H1 (cell line): ENCODE data around the gene YIPF5. TPM values are rescaled to one million over a fixed set of nuclear protein-coding genes. Genes with fewer than 3 reads are reported as not detected.

Experiments
- CTCF ChIA-PET: fragments of 300-600 bp; sonication (Branson Sonifier 250); formaldehyde crosslinking; loops from one replicate; lab custom pipeline; 2021; ENCODE audit not compliant: partially characterized antibody; lab: Charles Lee
- POLR2A ChIA-PET: fragments of 300-600 bp; sonication (Branson Sonifier 250); formaldehyde crosslinking; loops from one replicate; lab custom pipeline; 2021; ENCODE audit warnings: inconsistent platforms; ENCODE audit not compliant: partially characterized antibody; lab: Charles Lee
- DNase-seq, 2 experiments: peaks; one replicate each; pipeline versions ENCODE4 v3.0.0 to v3.0.0-alpha.2; 2010 to 2022; ENCODE audit warnings: low spot score in 2 of 2, low read depth in 1 of 2, mixed read lengths in 1 of 2
- FAIRE-seq: peaks from 2 replicates; lab custom pipeline; 2011; peaks lifted over from hg19 to GRCh38; lab: Jason Lieb, UNC
- H2AFZ ChIP-seq: 2 replicates; pipeline ENCODE4 v1.8.1; 2012; ENCODE audit warnings: low read length, inconsistent platforms
- H2AK5ac ChIP-seq: 2 replicates; pipeline ENCODE4 v1.6.1; 2013; ENCODE audit warnings: low read depth, low read length
- H2BK120ac ChIP-seq: replicated peaks from 2 replicates; pipeline ENCODE3; 2013; ENCODE audit warnings: low read depth, low read length, inconsistent platforms
- H2BK12ac ChIP-seq: 2 replicates; pipeline ENCODE4 v1.6.1; 2013; ENCODE audit warnings: low read depth, low read length
- H2BK15ac ChIP-seq: 2 replicates; pipeline ENCODE4 v1.6.1; 2013; ENCODE audit warnings: low read length
- H2BK20ac ChIP-seq: 2 replicates; pipeline ENCODE4 v1.6.1; 2013; ENCODE audit warnings: low read length
- H2BK5ac ChIP-seq: 2 replicates; pipeline ENCODE4 v1.6.1; 2013; ENCODE audit warnings: low read depth, low read length
- H3K14ac ChIP-seq: 2 replicates; pipeline ENCODE4 v1.6.1; 2013; ENCODE audit warnings: inconsistent platforms; ENCODE audit not compliant: insufficient read length
- H3K18ac ChIP-seq: 2 replicates; pipeline ENCODE4 v1.6.1; 2013; ENCODE audit warnings: low read length; ENCODE audit errors: extremely low read depth
- H3K23ac ChIP-seq: 2 replicates; pipeline ENCODE4 v1.6.1; 2013; ENCODE audit warnings: inconsistent platforms; ENCODE audit not compliant: insufficient read length
- H3K23me2 ChIP-seq: 2 replicates; pipeline ENCODE4 v1.6.1; 2013; ENCODE audit warnings: low read depth, low read length
- H3K27ac ChIP-seq: 2 replicates; pipeline ENCODE4 v1.6.1; 2011; ENCODE audit warnings: low read depth, low read length, inconsistent platforms
- H3K27me3 ChIP-seq, 4 experiments: replicated peaks in 1 of 4; 1 replicate in 1 of 4; 2 replicates in 3 of 4; pipeline versions ENCODE4 v1.6.1 to v1.8.1; 2011 to 2013; ENCODE audit warnings: low read length in 3 of 4, mild to moderate bottlenecking in 3 of 4, inconsistent platforms in 2 of 4, mixed read lengths in 2 of 4, moderate library complexity in 1 of 4; ENCODE audit not compliant: control insufficient read depth in 3 of 4, insufficient read depth in 3 of 4; ENCODE audit errors: extremely low read depth in 1 of 4
- H3K36me3 ChIP-seq, 4 experiments: 2 replicates each; pipeline versions ENCODE4 v1.6.1 to v1.8.1; 2011 to 2013; ENCODE audit warnings: mild to moderate bottlenecking in 4 of 4, low read length in 3 of 4, moderate library complexity in 2 of 4, control low read depth in 1 of 4, inconsistent platforms in 1 of 4; ENCODE audit not compliant: insufficient read depth in 4 of 4, control insufficient read depth in 2 of 4
- H3K4ac ChIP-seq: replicated peaks from 2 replicates; pipeline ENCODE3; 2013; ENCODE audit warnings: low read length, low read depth, mixed read lengths, inconsistent platforms; ENCODE audit not compliant: insufficient read length
- H3K4me1 ChIP-seq, 4 experiments: replicated peaks in 1 of 4; 1 replicate in 1 of 4; 2 replicates in 3 of 4; pipeline versions ENCODE4 v1.6.1 to v1.8.1; 2011 to 2013; ENCODE audit warnings: low read length in 3 of 4, inconsistent platforms in 2 of 4, mixed read lengths in 1 of 4; ENCODE audit not compliant: insufficient read depth in 4 of 4, control insufficient read depth in 3 of 4
- H3K4me2 ChIP-seq, 2 experiments: 2 replicates each; pipeline versions ENCODE4 v1.6.1 to v1.8.1; 2011 to 2013; ENCODE audit warnings: low read depth in 2 of 2, low read length in 2 of 2, control low read depth in 1 of 2, inconsistent platforms in 1 of 2, mild to moderate bottlenecking in 1 of 2; ENCODE audit not compliant: insufficient read depth in 1 of 2
- H3K4me3 ChIP-seq, 4 experiments: fragments of 200-600, 300-600 bp in 1 of 4; sonication (generic), shearing (Covaris generic), sonication (Bioruptor Twin) in 1 of 4; 2 replicates each; pipeline versions ENCODE4 v1.5.1 to v1.8.1; 2011 to 2016; ENCODE audit warnings: low read length in 4 of 4, low read depth in 3 of 4, control low read depth in 2 of 4, inconsistent platforms in 2 of 4, mild to moderate bottlenecking in 2 of 4, mixed read lengths in 1 of 4, moderate library complexity in 1 of 4; ENCODE audit not compliant: insufficient read depth in 2 of 4; ENCODE audit errors: extremely low read depth in 1 of 4
- H3K56ac ChIP-seq: replicated peaks from 2 replicates; pipeline ENCODE3; 2013; ENCODE audit warnings: low read depth, mild to moderate bottlenecking, mixed read lengths, low read length, inconsistent platforms; ENCODE audit not compliant: insufficient read length
- H3K79me1 ChIP-seq: 2 replicates; pipeline ENCODE4 v1.6.1; 2013; ENCODE audit warnings: low read depth, low read length, control low read depth
- H3K79me2 ChIP-seq, 2 experiments: 2 replicates each; pipeline versions ENCODE4 v1.6.1 to v1.8.1; 2012 to 2013; ENCODE audit warnings: low read length in 2 of 2, mild to moderate bottlenecking in 2 of 2, inconsistent platforms in 1 of 2; ENCODE audit not compliant: insufficient read depth in 2 of 2, control insufficient read depth in 1 of 2
- H3K9ac ChIP-seq, 4 experiments: replicated peaks in 1 of 4; 1 replicate in 1 of 4; 2 replicates in 3 of 4; pipeline versions ENCODE4 v1.6.1 to v1.8.1; 2011 to 2013; ENCODE audit warnings: low read depth in 3 of 4, low read length in 3 of 4, control low read depth in 2 of 4, mild to moderate bottlenecking in 2 of 4, moderate library complexity in 2 of 4, inconsistent platforms in 1 of 4; ENCODE audit errors: extremely low read depth in 1 of 4
- H3K9me3 ChIP-seq, 2 experiments: 2 replicates each; pipeline versions ENCODE4 v1.6.1 to v1.8.1; 2012 to 2013; ENCODE audit warnings: mild to moderate bottlenecking in 2 of 2, moderate library complexity in 2 of 2, control low read depth in 1 of 2, inconsistent platforms in 1 of 2, low read depth in 1 of 2, low read length in 1 of 2, mixed read lengths in 1 of 2; ENCODE audit not compliant: insufficient read depth in 2 of 2
- H4K20me1 ChIP-seq, 2 experiments: replicated peaks in 1 of 2; 2 replicates each; pipeline versions ENCODE3 to v1.8.1; 2011 to 2013; ENCODE audit warnings: inconsistent platforms in 2 of 2, low read length in 2 of 2, mild to moderate bottlenecking in 1 of 2; ENCODE audit not compliant: insufficient read depth in 2 of 2, control insufficient read depth in 1 of 2
- H4K5ac ChIP-seq: 2 replicates; pipeline ENCODE4 v1.6.1; 2013; ENCODE audit warnings: low read length, low read depth, mixed read lengths, inconsistent platforms; ENCODE audit not compliant: insufficient read length
- H4K8ac ChIP-seq: 2 replicates; pipeline ENCODE4 v1.8.0; 2013; ENCODE audit warnings: mild to moderate bottlenecking, moderate library complexity, low read length, inconsistent platforms; ENCODE audit not compliant: insufficient read depth; ENCODE audit errors: extremely low read depth
- H4K91ac ChIP-seq: replicated peaks from 2 replicates; pipeline ENCODE3; 2013; ENCODE audit warnings: low read length, mixed read lengths, inconsistent platforms; ENCODE audit not compliant: insufficient read length
- ATF2 ChIP-seq: IDR thresholded peaks from 2 replicates; pipeline ENCODE4 v1.6.1; 2012; ENCODE audit warnings: low read length, inconsistent platforms
- CEBPB ChIP-seq: IDR thresholded peaks from 2 replicates; pipeline ENCODE4 v1.6.1; 2012; ENCODE audit warnings: low read depth, low read length
- CREB1 ChIP-seq: IDR thresholded peaks from 2 replicates; pipeline ENCODE4 v1.6.1; 2012; ENCODE audit warnings: inconsistent platforms
- JUN ChIP-seq: IDR thresholded peaks from 2 replicates; pipeline ENCODE4 v1.6.1; 2011; ENCODE audit warnings: low read depth, mild to moderate bottlenecking, improper control_type of control experiment, low read length
- RAD21 ChIP-seq, 2 experiments: IDR thresholded peaks in 1 of 2; conservative IDR thresholded peaks in 1 of 2; 2 replicates each; pipeline ENCODE4 v1.6.1; 2011; ENCODE audit warnings: low read depth in 2 of 2, low read length in 2 of 2, improper control_type of control experiment in 1 of 2, inconsistent platforms in 1 of 2, mild to moderate bottlenecking in 1 of 2, moderate library complexity in 1 of 2
- YY1 ChIP-seq: IDR thresholded peaks from 2 replicates; pipeline ENCODE4 v1.6.1; 2011; ENCODE audit warnings: low read depth, mild to moderate bottlenecking, low read length
- WGBS, 2 experiments: shearing (Covaris generic) in 1 of 2; methylation state at CpG; one replicate each; pipeline versions ENCODE4 v1.1.6 to v1.1.7; 2013 to 2015; ENCODE audit warnings: low lambda C conversion rate in 2 of 2, mixed read lengths in 2 of 2, inconsistent platforms in 1 of 2, low coverage in 1 of 2, missing lambda C conversion rate in 1 of 2; ENCODE audit not compliant: insufficient replicate concordance in 2 of 2, insufficient coverage in 1 of 2, insufficient read length in 1 of 2; ENCODE audit errors: extremely low coverage in 1 of 2, missing lambda C conversion rate in 1 of 2; 5-methylcytosine and 5-hydroxymethylcytosine counted together
- polyA plus RNA-seq, 7 experiments: library from polyadenylated mRNA; depleted of rRNA in 3 of 7; stranded (reverse) in 5 of 7; unstranded in 2 of 7; fragments of >200 nt in 5 of 7; fragments of 200-250 nt in 2 of 7; gene quantifications; 1 replicate in 5 of 7; 2 replicates in 1 of 7; 4 replicates in 1 of 7; pipeline versions ENCODE4 v1.2.1 to v1.2.3, GENCODE V29; 2011 to 2013; ENCODE audit warnings: missing spikeins in 2 of 7, mixed read lengths in 2 of 7
- total RNA-seq: library from RNA; stranded (reverse); fragmentation: NEBNext Ultra II Directional; extraction: Animal tissue kit (Norgen Biotek cat#: 25700); gene quantifications from 2 replicates; pipeline ENCODE4 v1.2.1, GENCODE V29; 2021
- TF ChIP-seq, protein P1 (sequence below), 3 experiments: IDR thresholded peaks; 1 replicate in 2 of 3; 2 replicates in 1 of 3; pipeline versions ENCODE4 v1.5.1 to v1.6.1; 2011; ENCODE audit warnings: low read length in 3 of 3, mild to moderate bottlenecking in 3 of 3, inconsistent platforms in 2 of 3, low read depth in 1 of 3, moderate library complexity in 1 of 3; ENCODE audit not compliant: insufficient read depth in 1 of 3; ENCODE audit errors: control extremely low read depth in 1 of 3

Gene YIPF5
- total and polyA plus RNA-seq, 2 of the 8 experiments (the other 6 are each of a cell fraction or from before 2014, with no cell fraction given) = 27.6 to 33.6 TPM

GRCh38 chr5:144191998-144192397 lies 21.5 kb upstream of the YIPF5 start:
- 36% methylated on average over 3 of the region's 3 CpGs; no CpG with 5 or more reads in 1 of the 2 experiments for WGBS, 2 experiments
- peak; percentile 88 for FAIRE-seq
- CTCF ChIA-PET = interaction anchor here (0.6 to 5.7 kb wide), 14 partner anchors 7 to 1270 kb away, joined by 3 to 33 read pairs (median 4); no protein-coding TSS in a partner anchor

More at GRCh38 chr5:144191998-144192397, 21.5 kb upstream of the YIPF5 start:
- Histone ChIP-seq H3K18ac (no peak overlapping the region), H2BK5ac (no peak overlapping the region), H4K8ac (no peak overlapping the region), H3K79me2 (no peaks in the 10 kb centered on the region), H3K14ac (no peak overlapping the region), H3K4me1 (peaks cover 0 to 2% (median 0%) of the 10 kb centered on the region in 4 experiments; a peak in 1 of 7 replicates), H2BK20ac (no peak overlapping the region), H3K23ac (no peak overlapping the region), H2AFZ (peak overlapping the region; percentile 78), H2AK5ac (no peak overlapping the region), H3K27me3 (no peaks in the 10 kb centered on the region), H3K9ac (no peak overlapping the region), H3K27ac (no peak overlapping the region), H3K9me3 (no peaks in the 10 kb centered on the region), H3K4me2 (no peak overlapping the region), H3K4ac (no peak overlapping the region), H2BK12ac (no peak overlapping the region), H3K36me3 (no peaks in the 10 kb centered on the region), H3K79me1 (no peaks in the 10 kb centered on the region), H3K4me3 (no peak overlapping the region), H4K5ac (no peak overlapping the region), H2BK15ac (no peak overlapping the region), H4K20me1 (no peaks in the 10 kb centered on the region), H4K91ac (no peak overlapping the region), H3K23me2 (no peaks in the 10 kb centered on the region), H3K56ac (no peak overlapping the region), H2BK120ac (no peak overlapping the region)
- POLR2A ChIA-PET = no interaction called here
- no peak for DNase-seq
- peak; percentile 57; the same call in 1 of the 2 replicates for TF ChIP-seq CEBPB
- peak; percentile 51; the same call in 1 of the 2 replicates for TF ChIP-seq CREB1
- no peak for TF ChIP-seq JUN
- peak; percentile 60 to 67 for TF ChIP-seq RAD21 (IDR thresholded peaks at IDR 0.05 in 1 of 2, conservative IDR thresholded peaks at IDR 0.05 in 1 of 2; ENCODE audit: low read depth in 2 of 2, low read length in 2 of 2)
- TF ChIP-seq YY1 = no peak
- TF ChIP-seq ATF2 = peak; percentile 48; the same call in 1 of the 2 replicates
- TF ChIP-seq, protein P1, sequence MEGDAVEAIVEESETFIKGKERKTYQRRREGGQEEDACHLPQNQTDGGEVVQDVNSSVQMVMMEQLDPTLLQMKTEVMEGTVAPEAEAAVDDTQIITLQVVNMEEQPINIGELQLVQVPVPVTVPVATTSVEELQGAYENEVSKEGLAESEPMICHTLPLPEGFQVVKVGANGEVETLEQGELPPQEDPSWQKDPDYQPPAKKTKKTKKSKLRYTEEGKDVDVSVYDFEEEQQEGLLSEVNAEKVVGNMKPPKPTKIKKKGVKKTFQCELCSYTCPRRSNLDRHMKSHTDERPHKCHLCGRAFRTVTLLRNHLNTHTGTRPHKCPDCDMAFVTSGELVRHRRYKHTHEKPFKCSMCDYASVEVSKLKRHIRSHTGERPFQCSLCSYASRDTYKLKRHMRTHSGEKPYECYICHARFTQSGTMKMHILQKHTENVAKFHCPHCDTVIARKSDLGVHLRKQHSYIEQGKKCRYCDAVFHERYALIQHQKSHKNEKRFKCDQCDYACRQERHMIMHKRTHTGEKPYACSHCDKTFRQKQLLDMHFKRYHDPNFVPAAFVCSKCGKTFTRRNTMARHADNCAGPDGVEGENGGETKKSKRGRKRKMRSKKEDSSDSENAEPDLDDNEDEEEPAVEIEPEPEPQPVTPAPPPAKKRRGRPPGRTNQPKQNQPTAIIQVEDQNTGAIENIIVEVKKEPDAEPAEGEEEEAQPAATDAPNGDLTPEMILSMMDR (IDR thresholded peaks at IDR 0.05; ENCODE audit: control extremely low read depth in 1 of 3, insufficient read depth in 1 of 3, low read depth in 1 of 3, low read length in 3 of 3) = peak in 2 of 3 experiments; percentile 37 to 62; a peak in 2 of 4 replicates
